ENCODE measurements around the gene CLASP1.
"Not testable (repeated sequence)": the region's sequence is repeated elsewhere in the genome, so short reads cannot be mapped to it uniquely, and the experiment has no call there.

CLASP1 gene

GRCh38 chr2:121626777-121627524, 22.3 kb downstream of the CLASP1 start:
- Mint-ChIP-seq H3K27ac (no peak overlapping the region), H3K4me1 (ENCODE audit: low read depth in 2 of 2) (peaks cover 11 to 34% of the 10 kb centered on the region in 2 donors), H3K36me3 (ENCODE audit: insufficient read depth) (peaks cover 10% of the 10 kb centered on the region), H3K4me3 (no peak overlapping the region), H3K9me3 (no peaks in the 10 kb centered on the region), H3K27me3 (no peaks in the 10 kb centered on the region)
- DNase-seq: no peak
- ATAC-seq (replicated peaks): no peak

- no peaks in the 10 kb centered on the region for H3K9me3 Mint-ChIP-seq
Observed at GRCh38 chr2:121625953-121626352, 23.3 kb downstream of the CLASP1 start.

DNA sequence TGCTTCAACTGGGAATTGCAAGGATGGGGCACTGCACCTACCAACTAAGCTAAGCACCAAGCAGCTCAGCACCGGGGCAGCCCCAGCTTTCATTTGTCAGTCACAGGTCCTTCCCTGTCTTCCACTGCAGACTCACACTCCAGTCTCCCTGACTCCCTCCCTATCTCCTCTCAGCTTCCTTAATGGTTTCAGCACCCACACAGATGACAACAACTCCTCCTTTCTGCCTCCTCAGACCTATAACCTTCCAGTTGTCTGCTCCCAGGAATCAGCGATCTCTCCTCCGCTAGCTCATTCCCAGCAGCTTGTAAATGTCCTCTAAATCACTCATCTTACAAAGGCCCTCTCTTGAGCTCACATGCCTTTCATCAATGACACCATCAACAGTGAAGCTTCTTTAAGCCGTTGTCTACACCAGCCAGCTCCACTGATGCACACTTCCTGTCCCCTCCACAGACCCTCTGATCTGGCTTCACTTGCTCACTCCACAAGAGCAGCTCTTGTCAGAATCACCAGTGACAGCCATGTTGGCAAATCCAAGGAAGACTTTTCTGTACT, 32.1 kb downstream of the CLASP1 start:
- H3K27me3 Mint-ChIP-seq: no peaks in the 10 kb centered on the region
- H3K27ac Mint-ChIP-seq: no peak overlapping the region
- H3K36me3 Mint-ChIP-seq (ENCODE audit: insufficient read depth): peaks cover 11% of the 10 kb centered on the region
- ATAC-seq (replicated peaks): peak; percentile 53
- no peak for DNase-seq
- no peaks in the 10 kb centered on the region for H3K9me3 Mint-ChIP-seq
- H3K4me1 Mint-ChIP-seq (ENCODE audit: low read depth in 2 of 2): peaks cover 4 to 20% of the 10 kb centered on the region in 2 donors
- no peak overlapping the region for H3K4me3 Mint-ChIP-seq

More at GRCh38 chr2:121625953-121626352, 23.3 kb downstream of the CLASP1 start:
- DNase-seq (no peak), ATAC-seq (replicated peaks) (no peak)
- H3K36me3 Mint-ChIP-seq (ENCODE audit: insufficient read depth): peaks cover 10% of the 10 kb centered on the region
- no peak overlapping the region for H3K27ac Mint-ChIP-seq
- H3K27me3 Mint-ChIP-seq: no peaks in the 10 kb centered on the region
- H3K4me3 Mint-ChIP-seq: no peak overlapping the region
- peaks cover 11 to 34% of the 10 kb centered on the region in 2 donors for H3K4me1 Mint-ChIP-seq (ENCODE audit: low read depth in 2 of 2)

- DNase-seq (no peak), ATAC-seq (replicated peaks) (no peak)
- no peak overlapping the region for H3K27ac Mint-ChIP-seq
Observed at GRCh38 chr2:121613774-121614173, 35.5 kb downstream of the CLASP1 start.

GRCh38 chr2:121613152-121613551, 36.1 kb downstream of the CLASP1 start:
- Mint-ChIP-seq H3K9me3 (no peaks in the 10 kb centered on the region), H3K27me3 (no peaks in the 10 kb centered on the region), H3K4me3 (no peak overlapping the region), H3K36me3 (ENCODE audit: insufficient read depth) (peaks cover 7% of the 10 kb centered on the region), H3K27ac (no peak overlapping the region), H3K4me1 (ENCODE audit: low read depth in 2 of 2) (peaks cover 7 to 20% of the 10 kb centered on the region in 2 donors)
- DNase-seq: no peak
- ATAC-seq (replicated peaks): no peak

More at GRCh38 chr2:121613774-121614173, 35.5 kb downstream of the CLASP1 start:
- no peaks in the 10 kb centered on the region for H3K9me3 Mint-ChIP-seq
- H3K27me3 Mint-ChIP-seq: no peaks in the 10 kb centered on the region
- no peak overlapping the region for H3K4me3 Mint-ChIP-seq
- peaks cover 4 to 20% of the 10 kb centered on the region in 2 donors for H3K4me1 Mint-ChIP-seq (ENCODE audit: low read depth in 2 of 2)
- peaks cover 7% of the 10 kb centered on the region for H3K36me3 Mint-ChIP-seq (ENCODE audit: insufficient read depth)

- H3K27ac Mint-ChIP-seq: no peak overlapping the region
- DNase-seq (no peak), ATAC-seq (replicated peaks) (no peak)
- H3K9me3 Mint-ChIP-seq: no peaks in the 10 kb centered on the region
- no peaks in the 10 kb centered on the region for H3K27me3 Mint-ChIP-seq
- H3K4me3 Mint-ChIP-seq: no peak overlapping the region
- H3K4me1 Mint-ChIP-seq (ENCODE audit: low read depth in 2 of 2): peaks cover 9 to 29% of the 10 kb centered on the region in 2 donors
- H3K36me3 Mint-ChIP-seq (ENCODE audit: insufficient read depth): peaks cover 7% of the 10 kb centered on the region
Observed at GRCh38 chr2:121611730-121612705, 37.2 kb downstream of the CLASP1 start.

DNA sequence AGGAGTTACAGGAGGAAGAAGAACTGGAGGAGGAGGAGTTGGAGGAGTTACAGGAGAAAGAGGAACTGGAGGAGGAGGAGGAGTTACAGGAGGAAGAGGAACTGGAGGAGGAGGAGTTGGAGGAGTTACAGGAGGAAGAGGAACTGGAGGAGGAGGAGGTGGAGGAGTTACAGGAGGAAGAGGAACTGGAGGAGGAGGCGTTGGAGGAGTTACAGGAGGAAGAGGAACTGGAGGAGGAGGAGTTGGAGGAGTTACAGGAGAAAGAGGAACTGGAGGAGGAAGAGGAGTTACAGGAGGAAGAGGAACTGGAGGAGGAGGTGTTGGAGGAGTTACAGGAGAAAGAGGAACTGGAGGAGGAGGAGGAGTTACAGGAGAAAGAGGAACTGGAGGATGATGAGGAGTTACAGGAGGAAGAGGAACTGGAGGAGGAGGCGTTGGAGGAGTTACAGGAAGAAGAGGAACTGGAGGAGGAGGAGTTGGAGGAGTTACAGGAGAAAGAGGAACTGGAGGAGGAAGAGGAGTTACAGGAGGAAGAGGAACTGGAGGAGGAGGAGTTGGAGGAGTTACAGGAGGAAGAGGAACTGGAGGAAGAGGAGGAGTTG, 38.1 kb downstream of the CLASP1 start:
- not testable (repeated sequence) for DNase-seq; H3K27me3 Mint-ChIP-seq; H3K36me3 Mint-ChIP-seq (ENCODE audit: insufficient read depth); ATAC-seq (replicated peaks); H3K27ac Mint-ChIP-seq; H3K4me3 Mint-ChIP-seq; H3K9me3 Mint-ChIP-seq
- H3K4me1 Mint-ChIP-seq (ENCODE audit: low read depth in 2 of 2): peaks cover 11 to 34% of the 10 kb centered on the region in 2 donors

- H3K36me3 Mint-ChIP-seq (ENCODE audit: insufficient read depth); H3K27ac Mint-ChIP-seq; ATAC-seq (replicated peaks); DNase-seq; H3K4me3 Mint-ChIP-seq; H3K9me3 Mint-ChIP-seq; H3K27me3 Mint-ChIP-seq: not testable (repeated sequence)
- peaks cover 11 to 36% of the 10 kb centered on the region in 2 donors for H3K4me1 Mint-ChIP-seq (ENCODE audit: low read depth in 2 of 2)
Observed at GRCh38 chr2:121610487-121610874, 38.8 kb downstream of the CLASP1 start.

DNA sequence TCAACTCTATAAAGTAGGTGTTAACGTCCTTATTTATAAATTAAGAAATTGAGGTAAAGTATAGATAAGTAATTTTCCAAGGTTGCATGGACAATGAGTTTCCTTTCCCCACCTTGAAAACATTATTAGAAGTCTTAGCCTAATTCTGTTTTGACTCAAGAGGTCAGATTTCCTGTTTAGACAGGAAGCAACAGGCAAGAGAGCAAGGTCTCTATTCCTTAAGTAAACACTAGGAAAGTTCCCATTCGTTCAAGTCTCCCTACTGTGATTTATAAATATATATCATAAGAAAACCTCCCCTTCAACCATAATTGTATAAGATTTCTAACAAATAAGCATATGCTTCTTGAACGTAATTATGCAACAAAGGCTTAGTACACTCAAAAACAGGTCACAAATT, 40.3 kb downstream of the CLASP1 start:
- H3K36me3 Mint-ChIP-seq (ENCODE audit: insufficient read depth): peaks cover 9% of the 10 kb centered on the region
- peaks cover 13 to 38% of the 10 kb centered on the region in 2 donors for H3K4me1 Mint-ChIP-seq (ENCODE audit: low read depth in 2 of 2)
- peak overlapping the region in 1 of 2 donors; percentile 15 for H3K4me3 Mint-ChIP-seq
- ATAC-seq (replicated peaks) (no peak), DNase-seq (no peak)
- no peak overlapping the region for H3K27ac Mint-ChIP-seq
- no peaks in the 10 kb centered on the region for H3K27me3 Mint-ChIP-seq
- H3K9me3 Mint-ChIP-seq: no peaks in the 10 kb centered on the region

GRCh38 chr2:121608367-121608766, 40.9 kb downstream of the CLASP1 start:
- Mint-ChIP-seq H3K27me3 (no peaks in the 10 kb centered on the region), H3K9me3 (no peaks in the 10 kb centered on the region), H3K36me3 (ENCODE audit: insufficient read depth) (peaks cover 6% of the 10 kb centered on the region), H3K27ac (peak overlapping the region; percentile 45 to 62), H3K4me1 (ENCODE audit: low read depth in 2 of 2) (peaks cover 13 to 37% of the 10 kb centered on the region in 2 donors), H3K4me3 (no peak overlapping the region)
- ATAC-seq (replicated peaks) (no peak), DNase-seq (no peak)

DNA sequence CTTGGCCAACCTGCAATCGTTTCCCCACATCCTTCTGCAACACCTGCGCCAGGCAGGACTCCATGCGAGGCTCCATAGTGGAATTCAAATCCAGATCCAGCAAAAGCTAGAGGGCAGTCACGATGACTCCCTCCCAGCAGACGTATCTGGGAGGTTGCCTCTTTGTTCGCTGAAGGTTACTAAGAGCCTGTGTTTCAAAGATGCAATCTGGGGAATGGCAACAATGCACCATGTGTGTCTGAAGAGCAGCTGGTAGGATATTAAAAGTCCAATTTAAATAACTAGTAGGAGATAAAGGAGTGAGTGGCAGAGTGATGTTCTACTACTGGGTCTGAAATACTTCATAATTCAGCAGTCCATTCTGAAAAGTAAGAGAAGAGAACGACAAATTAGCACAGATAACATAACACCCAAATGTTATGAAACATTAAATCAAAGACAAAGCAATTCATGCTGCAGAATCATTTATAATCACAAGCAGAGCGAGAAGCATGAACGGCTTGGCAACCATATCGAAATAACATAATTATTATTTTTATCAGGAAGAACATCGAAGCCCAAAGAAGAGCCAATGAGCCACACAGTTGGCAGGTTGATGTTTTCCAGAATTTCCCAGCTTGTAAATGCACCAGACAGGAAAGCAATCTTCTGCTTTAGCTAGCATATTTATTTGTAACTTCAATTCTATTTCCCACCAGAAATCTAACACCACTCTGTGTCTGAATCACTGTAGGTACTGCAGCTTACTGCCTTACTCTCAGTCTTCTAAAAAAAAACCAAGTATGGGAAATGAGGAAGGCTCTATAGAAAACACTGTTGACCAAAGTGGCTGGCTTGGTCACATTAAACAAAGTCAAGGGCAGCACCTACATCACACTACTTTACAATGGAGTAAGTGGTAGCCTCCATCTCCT, 43.2 kb downstream of the CLASP1 start:
- ATAC-seq (replicated peaks) (no peak), DNase-seq (no peak)
- no peaks in the 10 kb centered on the region for H3K27me3 Mint-ChIP-seq
- H3K9me3 Mint-ChIP-seq: no peaks in the 10 kb centered on the region
- H3K27ac Mint-ChIP-seq: peak overlapping the region; percentile 23 to 80
- H3K4me1 Mint-ChIP-seq (ENCODE audit: low read depth in 2 of 2): peaks cover 21 to 50% of the 10 kb centered on the region in 2 donors
- H3K36me3 Mint-ChIP-seq (ENCODE audit: insufficient read depth): peaks cover 10% of the 10 kb centered on the region
- H3K4me3 Mint-ChIP-seq: no peak overlapping the region

- DNase-seq: no peak
- Mint-ChIP-seq H3K9me3 (no peaks in the 10 kb centered on the region), H3K27me3 (no peaks in the 10 kb centered on the region), H3K4me1 (ENCODE audit: low read depth in 2 of 2) (peaks cover 27 to 59% of the 10 kb centered on the region in 2 donors), H3K27ac (peak overlapping the region in 1 of 2 donors; percentile 50), H3K4me3 (no peak overlapping the region), H3K36me3 (ENCODE audit: insufficient read depth) (peaks cover 10% of the 10 kb centered on the region)
- ATAC-seq (replicated peaks): no peak
Observed at GRCh38 chr2:121603185-121603584, 46.1 kb downstream of the CLASP1 start.

Data from effector memory CD8-positive, alpha-beta T cell (primary cell).